Mesendoderm (in vitro differentiated cells): ENCODE data around the gene TSHZ2.

Experiments used
- DNase-seq: peaks from one replicate; pipeline ENCODE4 v3.0.0; 2013
- H2AK5ac ChIP-seq: 2 replicates; pipeline ENCODE4 v1.6.1; 2013; ENCODE audit warnings: low read length, inconsistent platforms
- H2BK120ac ChIP-seq: 2 replicates; pipeline ENCODE4 v1.6.1; 2013; ENCODE audit warnings: low read depth, mild to moderate bottlenecking, low read length, moderate library complexity, mixed read lengths
- H2BK15ac ChIP-seq: replicated peaks from 2 replicates; pipeline ENCODE4 v1.6.1; 2013; ENCODE audit warnings: low read depth, mild to moderate bottlenecking, moderate library complexity
- H2BK5ac ChIP-seq: 2 replicates; pipeline ENCODE4 v1.6.1; 2013; ENCODE audit warnings: low read length, inconsistent platforms
- H3K18ac ChIP-seq: 2 replicates; pipeline ENCODE4 v1.6.1; 2013; ENCODE audit warnings: mild to moderate bottlenecking, low read length, mixed read lengths
- H3K23ac ChIP-seq: one replicate; pipeline ENCODE4 v1.6.1; 2013; ENCODE audit warnings: low read length
- H3K27ac ChIP-seq: 2 replicates; pipeline ENCODE4 v1.5.1; 2013; ENCODE audit warnings: low read depth, mild to moderate bottlenecking, inconsistent platforms, low read length, moderate library complexity
- H3K27me3 ChIP-seq: 2 replicates; pipeline ENCODE4 v1.6.1; 2013; ENCODE audit warnings: low read length, control low read depth, mild to moderate bottlenecking, inconsistent platforms; ENCODE audit not compliant: insufficient read depth, poor library complexity
- H3K36me3 ChIP-seq: 2 replicates; pipeline ENCODE4 v1.6.1; 2013; ENCODE audit warnings: low read length, inconsistent platforms; ENCODE audit not compliant: control insufficient read depth, insufficient read depth
- H3K4ac ChIP-seq: one replicate; pipeline ENCODE4 v1.6.1; 2013; ENCODE audit warnings: low read depth, mild to moderate bottlenecking, low read length, moderate library complexity
- H3K4me1 ChIP-seq: 2 replicates; pipeline ENCODE4 v1.6.1; 2013; ENCODE audit warnings: low read depth, low read length, inconsistent platforms; ENCODE audit not compliant: control insufficient read depth
- H3K4me2 ChIP-seq: 2 replicates; pipeline ENCODE4 v1.6.1; 2013; ENCODE audit warnings: low read length
- H3K4me3 ChIP-seq: 2 replicates; pipeline ENCODE4 v1.5.1; 2013; ENCODE audit warnings: mild to moderate bottlenecking, low read length
- H3K56ac ChIP-seq: one replicate; pipeline ENCODE4 v1.6.1; 2013; ENCODE audit warnings: low read length
- H3K79me1 ChIP-seq: 2 replicates; pipeline ENCODE4 v1.6.1; 2013; ENCODE audit warnings: low read length, inconsistent platforms
- H3K79me2 ChIP-seq: 2 replicates; pipeline ENCODE4 v1.6.1; 2013; ENCODE audit warnings: mild to moderate bottlenecking, low read length; ENCODE audit not compliant: control insufficient read depth, insufficient read depth
- H3K9ac ChIP-seq: 2 replicates; pipeline ENCODE4 v1.6.1; 2013; ENCODE audit warnings: low read length, inconsistent platforms
- H4K5ac ChIP-seq: one replicate; pipeline ENCODE4 v1.6.1; 2013; ENCODE audit warnings: low read length
- H4K8ac ChIP-seq: one replicate; pipeline ENCODE4 v1.6.1; 2013; ENCODE audit warnings: low read depth, mild to moderate bottlenecking, control low read depth, low read length, moderate library complexity
- WGBS: extraction: QIAGEN DNeasy Blood & Tissue Kit; methylation state at CpG from one replicate; pipeline ENCODE4 v1.1.7; 2013; ENCODE audit warnings: low lambda C conversion rate, missing lambda C conversion rate; ENCODE audit not compliant: insufficient coverage; ENCODE audit errors: extremely low coverage; 5-methylcytosine and 5-hydroxymethylcytosine counted together

Gene TSHZ2

DNA sequence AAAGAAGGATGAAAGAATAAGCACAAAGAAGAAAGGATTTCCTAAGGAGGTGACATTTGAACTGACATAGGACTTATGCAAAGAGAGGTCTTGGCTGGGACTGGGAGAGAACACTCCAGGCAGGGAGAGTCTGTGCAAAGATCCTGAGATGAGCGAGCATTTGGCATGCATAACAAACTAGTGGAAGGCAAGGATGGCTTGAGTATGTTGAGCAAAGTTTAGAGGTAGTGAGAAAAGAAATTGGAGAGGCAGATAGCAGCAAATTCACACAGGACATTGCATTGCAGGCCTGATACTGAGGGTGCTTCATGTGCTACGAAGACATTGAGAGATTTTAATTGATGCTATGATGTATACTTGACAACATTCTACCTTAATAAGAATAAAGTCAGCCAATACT, 383.6 kb downstream of the TSHZ2 start:
- WGBS, result no CpG with 5 or more reads among the region's 2 CpGs
- DNase-seq, result no peak
- H3K4me2 ChIP-seq, result no peak overlapping the region
- H3K4me3 ChIP-seq, result no peak overlapping the region
- H3K4me1 ChIP-seq, result no peaks in the 10 kb centered on the region
- no peaks in the 10 kb centered on the region for H3K36me3 ChIP-seq
- H3K79me2 ChIP-seq, result no peaks in the 10 kb centered on the region
- H4K8ac ChIP-seq, result no peak overlapping the region
- no peak overlapping the region for H3K18ac ChIP-seq
- no peak overlapping the region for H2BK120ac ChIP-seq
- no peak overlapping the region for H3K23ac ChIP-seq
- H4K5ac ChIP-seq, result no peak overlapping the region
- no peak overlapping the region for H3K4ac ChIP-seq
- H2AK5ac ChIP-seq, result no peak overlapping the region
- H3K27ac ChIP-seq, result no peak overlapping the region
- no peak overlapping the region for H3K56ac ChIP-seq
- no peaks in the 10 kb centered on the region for H3K79me1 ChIP-seq
- no peaks in the 10 kb centered on the region for H3K27me3 ChIP-seq
- H3K9ac ChIP-seq, result no peak overlapping the region
- H2BK15ac ChIP-seq, result no peak overlapping the region
- H2BK5ac ChIP-seq, result no peak overlapping the region

DNA sequence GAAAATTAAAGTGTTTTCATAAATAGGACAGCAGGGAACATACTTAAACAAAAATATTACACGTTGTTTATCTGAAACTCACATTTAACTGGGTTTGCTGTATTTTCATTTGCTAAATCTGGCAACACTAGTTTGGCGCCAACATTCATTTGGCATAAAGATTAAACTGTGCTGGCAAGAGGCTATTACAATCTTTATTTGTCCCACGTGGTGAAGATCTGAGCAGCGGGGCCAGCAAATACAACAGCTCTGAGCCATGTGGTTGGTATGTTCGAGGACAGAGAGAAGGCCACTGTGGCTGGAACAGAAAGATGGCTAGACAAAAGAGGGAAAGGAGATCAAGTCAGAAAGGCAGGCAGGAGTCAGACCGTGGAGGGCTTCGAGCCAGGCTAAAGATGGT, 387.3 kb downstream of the TSHZ2 start:
- Histone ChIP-seq H3K79me2 (no peaks in the 10 kb centered on the region), H3K23ac (no peak overlapping the region), H3K27me3 (no peaks in the 10 kb centered on the region), H3K27ac (no peak overlapping the region), H2AK5ac (no peak overlapping the region), H2BK5ac (no peak overlapping the region), H4K8ac (no peak overlapping the region), H3K4me2 (no peak overlapping the region), H3K4me1 (no peaks in the 10 kb centered on the region), H3K9ac (no peak overlapping the region), H2BK120ac (no peak overlapping the region), H3K36me3 (no peaks in the 10 kb centered on the region), H2BK15ac (no peak overlapping the region), H3K4ac (no peak overlapping the region), H3K18ac (no peak overlapping the region), H3K56ac (no peak overlapping the region), H3K79me1 (no peaks in the 10 kb centered on the region), H4K5ac (no peak overlapping the region), H3K4me3 (no peak overlapping the region)
- no CpG with 5 or more reads among the region's 7 CpGs for WGBS
- no peak for DNase-seq

DNA sequence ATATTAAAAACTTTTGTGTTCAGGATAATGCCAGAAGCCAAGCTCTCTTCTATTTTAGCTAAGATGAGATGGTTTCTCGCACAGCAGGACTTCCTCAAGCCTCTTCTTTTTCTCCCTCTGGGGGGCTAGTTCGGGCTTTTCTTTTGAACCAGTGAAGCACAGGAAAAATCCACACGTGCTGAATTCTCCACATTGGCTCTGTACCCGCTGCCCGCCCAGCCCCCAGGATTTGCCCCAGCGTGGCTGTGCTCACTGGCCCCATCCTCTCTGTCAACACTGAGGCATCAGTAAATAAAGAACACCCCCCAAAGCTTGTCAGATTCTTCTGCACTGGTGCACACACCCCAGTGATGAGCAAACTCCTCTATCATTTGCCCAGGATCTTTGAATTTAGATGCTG, 388.7 kb downstream of the TSHZ2 start:
- H3K4me1 ChIP-seq, result no peaks in the 10 kb centered on the region
- no peak overlapping the region for H2AK5ac ChIP-seq
- no peak overlapping the region for H3K4ac ChIP-seq
- H3K79me1 ChIP-seq, result no peaks in the 10 kb centered on the region
- H3K4me3 ChIP-seq, result no peak overlapping the region
- H3K79me2 ChIP-seq, result no peaks in the 10 kb centered on the region
- no peak for DNase-seq
- no peak overlapping the region for H2BK5ac ChIP-seq
- no peaks in the 10 kb centered on the region for H3K27me3 ChIP-seq
- H3K18ac ChIP-seq, result no peak overlapping the region
- H3K9ac ChIP-seq, result no peak overlapping the region
- no peak overlapping the region for H3K4me2 ChIP-seq
- WGBS, result no CpG with 5 or more reads among the region's 6 CpGs
- H2BK120ac ChIP-seq, result no peak overlapping the region
- no peak overlapping the region for H2BK15ac ChIP-seq
- no peak overlapping the region for H3K27ac ChIP-seq
- H3K36me3 ChIP-seq, result no peaks in the 10 kb centered on the region
- H3K23ac ChIP-seq, result no peak overlapping the region
- no peak overlapping the region for H4K5ac ChIP-seq
- H4K8ac ChIP-seq, result no peak overlapping the region
- H3K56ac ChIP-seq, result no peak overlapping the region

DNA sequence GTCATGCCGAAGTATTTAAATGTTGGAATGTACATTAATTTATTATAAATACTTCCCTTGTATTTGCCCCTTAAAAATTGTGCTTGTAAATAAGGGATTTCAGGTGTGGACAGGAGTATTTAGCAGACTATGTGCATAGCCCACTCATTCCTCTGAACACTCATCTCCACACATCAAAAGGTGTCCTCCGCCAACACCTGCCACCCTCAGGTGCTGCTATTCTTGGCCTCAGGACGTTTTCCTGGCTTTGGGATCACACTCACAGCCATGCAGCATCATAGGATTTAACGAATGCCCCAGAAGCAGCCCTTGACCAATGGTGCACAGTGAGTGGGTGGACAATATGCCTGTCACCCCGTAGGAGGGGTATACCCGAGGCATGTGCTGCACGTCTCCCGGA, 390.6 kb downstream of the TSHZ2 start:
- Histone ChIP-seq H3K27me3 (no peaks in the 10 kb centered on the region), H3K4ac (no peak overlapping the region), H2AK5ac (no peak overlapping the region), H3K23ac (no peak overlapping the region), H3K9ac (no peak overlapping the region), H3K79me2 (no peaks in the 10 kb centered on the region), H3K4me3 (no peak overlapping the region), H3K79me1 (no peaks in the 10 kb centered on the region), H4K5ac (no peak overlapping the region), H3K56ac (no peak overlapping the region), H2BK5ac (no peak overlapping the region), H3K4me1 (no peaks in the 10 kb centered on the region), H2BK120ac (no peak overlapping the region), H4K8ac (no peak overlapping the region), H3K18ac (no peak overlapping the region), H3K36me3 (no peaks in the 10 kb centered on the region), H3K27ac (no peak overlapping the region), H2BK15ac (no peak overlapping the region), H3K4me2 (no peak overlapping the region)
- WGBS, result no CpG with 5 or more reads among the region's 8 CpGs
- DNase-seq, result no peak

DNA sequence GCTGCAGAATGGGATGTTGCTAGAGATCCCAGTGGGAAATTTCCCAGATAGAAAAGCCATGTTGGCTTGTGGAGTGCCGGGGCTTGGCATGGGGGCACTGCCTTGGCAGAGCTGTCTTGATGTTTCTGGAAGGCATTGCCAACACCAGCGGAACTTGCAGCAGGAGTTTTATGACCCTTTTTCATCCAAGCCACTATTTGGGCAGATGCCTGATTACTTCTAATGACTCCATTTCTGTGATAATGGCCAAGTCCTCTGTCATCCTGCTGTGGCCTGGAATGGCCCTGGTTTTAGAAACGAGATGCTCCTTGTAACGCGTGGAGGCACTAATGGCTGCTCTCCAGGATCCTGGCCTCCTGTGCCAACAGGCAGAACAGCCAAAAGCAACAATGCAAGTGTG, 392.5 kb downstream of the TSHZ2 start:
- Histone ChIP-seq H2AK5ac (no peak overlapping the region), H3K4ac (no peak overlapping the region), H2BK15ac (no peak overlapping the region), H3K18ac (no peak overlapping the region), H3K4me3 (no peak overlapping the region), H3K23ac (no peak overlapping the region), H2BK120ac (no peak overlapping the region), H3K56ac (no peak overlapping the region), H4K8ac (no peak overlapping the region), H3K27me3 (no peaks in the 10 kb centered on the region), H4K5ac (no peak overlapping the region), H2BK5ac (no peak overlapping the region), H3K79me2 (no peaks in the 10 kb centered on the region), H3K79me1 (no peaks in the 10 kb centered on the region), H3K27ac (no peak overlapping the region), H3K36me3 (no peaks in the 10 kb centered on the region), H3K4me1 (no peaks in the 10 kb centered on the region), H3K9ac (no peak overlapping the region), H3K4me2 (no peak overlapping the region)
- no CpG with 5 or more reads among the region's 5 CpGs for WGBS
- no peak for DNase-seq

DNA sequence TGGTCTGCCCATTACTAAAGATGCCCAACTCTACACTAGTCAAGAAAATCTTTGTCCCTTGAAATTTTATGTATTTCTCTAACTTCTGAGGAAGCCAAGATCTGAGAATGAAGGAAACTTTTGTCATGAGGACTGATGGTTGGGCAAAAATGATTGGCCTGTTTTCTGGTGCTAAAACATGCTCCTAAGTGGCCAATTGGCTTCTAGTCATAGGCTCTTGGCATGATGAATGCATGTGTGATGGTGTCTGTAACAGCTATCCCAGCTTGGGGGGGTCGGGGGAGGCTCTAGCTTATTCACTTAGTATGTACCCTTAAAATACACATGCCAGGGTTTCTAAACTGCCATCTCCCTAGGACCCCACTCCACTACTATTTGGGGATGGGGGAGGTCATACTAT, 392.9 kb downstream of the TSHZ2 start:
- no peaks in the 10 kb centered on the region for H3K27me3 ChIP-seq
- no peak overlapping the region for H3K27ac ChIP-seq
- no peak overlapping the region for H2BK15ac ChIP-seq
- H4K8ac ChIP-seq, result no peak overlapping the region
- H3K4me2 ChIP-seq, result no peak overlapping the region
- no peak overlapping the region for H2BK120ac ChIP-seq
- H2AK5ac ChIP-seq, result no peak overlapping the region
- H3K18ac ChIP-seq, result no peak overlapping the region
- no peak overlapping the region for H3K4me3 ChIP-seq
- no CpG with 5 or more reads among the region's 1 CpG for WGBS
- H2BK5ac ChIP-seq, result no peak overlapping the region
- H3K9ac ChIP-seq, result no peak overlapping the region
- H3K4me1 ChIP-seq, result no peaks in the 10 kb centered on the region
- no peak overlapping the region for H3K23ac ChIP-seq
- H3K79me1 ChIP-seq, result no peaks in the 10 kb centered on the region
- no peak for DNase-seq
- no peak overlapping the region for H3K56ac ChIP-seq
- H3K79me2 ChIP-seq, result no peaks in the 10 kb centered on the region
- H3K36me3 ChIP-seq, result no peaks in the 10 kb centered on the region
- H3K4ac ChIP-seq, result no peak overlapping the region
- H4K5ac ChIP-seq, result no peak overlapping the region
